ENCODE measurements around the gene PGC.
A peak's percentile ranks its signal among the peaks of the same experiment; 100 is the strongest.

Gene PGC

DNA sequence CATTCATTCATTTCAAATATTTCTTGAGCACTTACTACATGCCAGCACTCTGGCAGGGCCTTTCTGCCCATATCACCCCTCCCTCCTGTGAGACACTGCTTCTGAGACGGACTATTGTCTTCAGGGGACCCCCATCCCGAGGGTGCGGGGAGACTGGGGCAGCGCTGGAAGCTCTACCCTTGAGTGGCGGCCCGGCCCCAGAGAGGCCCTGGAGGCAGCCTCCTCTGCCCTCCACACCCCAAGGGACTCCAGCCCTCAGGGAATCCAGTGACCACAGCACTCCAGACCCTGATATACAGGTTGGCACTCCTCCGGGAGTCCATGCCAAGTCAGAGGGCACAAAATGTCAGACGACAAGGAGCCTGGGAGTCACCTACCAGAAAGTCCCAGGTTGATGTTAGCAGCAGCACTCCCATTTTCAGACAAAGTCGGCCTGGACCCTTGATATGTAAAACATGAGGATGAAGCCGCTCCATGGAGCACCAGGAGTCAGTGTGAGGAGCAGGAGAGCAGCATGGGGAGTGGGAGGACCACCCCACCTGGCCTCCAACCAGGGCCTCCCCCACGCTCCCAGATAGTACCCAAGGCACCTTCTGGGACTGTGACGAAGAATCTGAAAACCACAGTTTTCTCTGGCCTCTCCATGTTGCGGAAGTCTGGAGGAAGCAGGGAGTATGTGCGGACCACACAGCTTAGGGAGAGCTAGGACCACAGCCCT, 32.5 kb downstream of the PGC start:
- no peak for DNase-seq (ENCODE audit: low spot score)
- TF ChIP-seq, protein P1, sequence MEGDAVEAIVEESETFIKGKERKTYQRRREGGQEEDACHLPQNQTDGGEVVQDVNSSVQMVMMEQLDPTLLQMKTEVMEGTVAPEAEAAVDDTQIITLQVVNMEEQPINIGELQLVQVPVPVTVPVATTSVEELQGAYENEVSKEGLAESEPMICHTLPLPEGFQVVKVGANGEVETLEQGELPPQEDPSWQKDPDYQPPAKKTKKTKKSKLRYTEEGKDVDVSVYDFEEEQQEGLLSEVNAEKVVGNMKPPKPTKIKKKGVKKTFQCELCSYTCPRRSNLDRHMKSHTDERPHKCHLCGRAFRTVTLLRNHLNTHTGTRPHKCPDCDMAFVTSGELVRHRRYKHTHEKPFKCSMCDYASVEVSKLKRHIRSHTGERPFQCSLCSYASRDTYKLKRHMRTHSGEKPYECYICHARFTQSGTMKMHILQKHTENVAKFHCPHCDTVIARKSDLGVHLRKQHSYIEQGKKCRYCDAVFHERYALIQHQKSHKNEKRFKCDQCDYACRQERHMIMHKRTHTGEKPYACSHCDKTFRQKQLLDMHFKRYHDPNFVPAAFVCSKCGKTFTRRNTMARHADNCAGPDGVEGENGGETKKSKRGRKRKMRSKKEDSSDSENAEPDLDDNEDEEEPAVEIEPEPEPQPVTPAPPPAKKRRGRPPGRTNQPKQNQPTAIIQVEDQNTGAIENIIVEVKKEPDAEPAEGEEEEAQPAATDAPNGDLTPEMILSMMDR (IDR thresholded peaks at IDR 0.05; ENCODE audit: extremely low read depth, missing control alignments), result no peak

DNA sequence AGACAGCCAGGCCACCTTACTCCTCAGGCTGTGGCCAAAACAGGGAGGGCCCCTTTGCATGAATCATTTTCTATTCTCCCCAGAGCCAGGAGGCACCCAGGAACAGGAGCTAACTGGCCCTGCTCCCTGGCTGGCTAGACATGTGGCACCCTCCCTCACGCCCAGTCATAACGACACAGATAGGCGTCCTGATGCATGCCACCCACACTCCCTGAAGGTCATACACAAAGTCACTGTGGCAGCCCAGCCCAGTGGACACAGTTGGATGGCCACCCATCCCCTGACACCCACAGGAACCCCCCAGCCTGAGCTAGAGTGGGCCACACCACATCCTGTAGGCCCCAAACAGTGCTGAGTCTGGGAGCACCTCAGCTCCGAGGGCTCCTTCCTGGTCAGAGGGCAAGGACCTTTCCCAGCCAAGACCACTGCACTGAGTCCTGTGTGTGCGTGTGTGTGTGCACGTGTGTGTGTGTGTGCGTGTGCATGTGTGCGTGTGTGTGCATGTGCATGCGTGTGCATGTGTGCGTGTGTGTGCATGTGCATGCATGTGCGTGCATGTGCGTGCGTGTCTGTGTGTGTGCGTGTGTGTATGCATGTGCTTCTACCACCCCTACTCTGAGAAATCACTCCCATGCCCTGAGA, 33.4 kb downstream of the PGC start:
- TF ChIP-seq, protein P1 (IDR thresholded peaks at IDR 0.05; ENCODE audit: extremely low read depth, missing control alignments), result no peak
- peak; percentile 49 for DNase-seq (ENCODE audit: low spot score)

DNA sequence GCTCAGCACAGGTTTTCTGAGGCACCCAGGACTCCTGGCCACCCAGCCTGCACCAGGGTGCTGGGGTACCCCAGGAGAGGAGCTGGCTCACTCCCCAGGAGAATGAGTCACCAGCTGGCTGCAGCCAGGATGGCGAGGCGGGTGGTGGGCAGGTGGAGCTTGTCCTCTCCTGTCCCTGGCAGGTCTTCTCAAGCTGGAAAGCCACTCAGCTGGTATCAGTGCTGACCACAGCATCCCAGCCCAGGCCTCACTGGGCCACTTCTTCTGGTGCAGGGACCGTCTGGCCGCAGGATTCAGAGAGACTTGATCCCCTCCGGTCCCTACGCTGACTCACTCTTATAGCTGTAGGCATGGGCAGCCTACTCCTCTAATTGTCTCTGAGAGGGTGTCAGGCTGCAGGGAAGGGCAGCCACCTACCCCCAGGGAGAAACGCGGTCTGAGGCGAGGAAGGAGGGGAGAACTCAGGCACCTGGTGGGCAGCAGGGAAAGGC, 34.0 kb downstream of the PGC start:
- no peak for DNase-seq (ENCODE audit: low spot score)
- TF ChIP-seq, protein P1 (IDR thresholded peaks at IDR 0.05; ENCODE audit: extremely low read depth, missing control alignments), result no peak

- TF ChIP-seq, protein P1 (IDR thresholded peaks at IDR 0.05; ENCODE audit: extremely low read depth, missing control alignments), result no peak
- no peak for DNase-seq (ENCODE audit: low spot score)
These were observed 34.5 kb downstream of the PGC start for GRCh38 chr6:41712651-41713103.

DNA sequence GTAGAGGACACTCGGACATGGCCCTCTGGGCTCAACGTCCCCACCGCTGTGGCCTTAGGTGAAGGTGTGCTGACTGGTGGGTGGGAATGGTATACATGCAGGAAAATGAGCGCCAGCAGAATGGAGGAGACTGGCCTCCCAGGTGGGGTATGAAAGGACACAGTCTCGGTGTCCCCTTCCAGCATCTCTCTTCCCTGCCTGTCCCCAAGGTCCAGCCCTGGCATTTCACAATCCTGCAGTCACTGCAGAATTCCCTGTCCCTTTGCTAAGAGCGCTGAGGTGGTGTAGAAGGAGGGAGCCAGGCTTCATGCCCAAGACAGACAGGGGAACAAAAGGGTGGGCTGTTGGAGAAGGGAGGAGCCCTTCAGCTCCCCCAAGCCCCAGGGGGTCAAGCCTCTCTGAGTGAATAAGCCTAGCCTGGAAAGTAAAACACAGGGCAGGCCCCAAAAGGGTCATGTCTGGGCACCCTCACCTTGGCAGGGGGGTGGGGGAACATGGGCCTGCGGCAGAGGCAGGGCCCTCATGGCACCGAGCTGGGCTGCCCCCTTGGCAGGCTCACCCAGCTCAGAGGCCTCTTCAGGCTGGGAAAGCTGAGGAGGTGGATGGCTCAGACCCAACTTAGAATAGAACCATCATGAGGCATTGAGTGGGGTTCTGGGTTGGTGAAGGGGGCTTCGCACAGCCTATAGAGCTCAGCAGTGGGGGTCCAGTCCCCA, 35.7 kb downstream of the PGC start:
- TF ChIP-seq, protein P1 (IDR thresholded peaks at IDR 0.05; ENCODE audit: extremely low read depth, missing control alignments), result no peak
- no peak for DNase-seq (ENCODE audit: low spot score)

- TF ChIP-seq, protein P1 (IDR thresholded peaks at IDR 0.05; ENCODE audit: extremely low read depth, missing control alignments), result no peak
- no peak for DNase-seq (ENCODE audit: low spot score)
These were observed 37.8 kb downstream of the PGC start for GRCh38 chr6:41709375-41709774.

- TF ChIP-seq, protein P1 (IDR thresholded peaks at IDR 0.05; ENCODE audit: extremely low read depth, missing control alignments), result no peak
- DNase-seq (ENCODE audit: low spot score), result no peak
These were observed 38.3 kb downstream of the PGC start for GRCh38 chr6:41708856-41709255.

Data from GM20000 (cell line).